ENCODE data around the gene KRT35. TPM values are rescaled to one million over a fixed set of nuclear protein-coding genes. Genes with fewer than 3 reads are reported as not detected.

KRT35 gene
- total and polyA plus RNA-seq, 2 of the 13 experiments (the other 11 are each of a cell fraction or from before 2014, with no cell fraction given): not detected

- Histone ChIP-seq H3K9me3 (ENCODE audit: low read length) (no peaks in the 10 kb centered on the region), H2AFZ (ENCODE audit: low read length) (no peak within 1 kb of the TSS), H4K20me1 (ENCODE audit: insufficient read depth, low read length) (no peaks in the 10 kb centered on the region), H3K27ac (ENCODE audit: extremely low read length, insufficient read depth, low read length) (no peak within 1 kb of the TSS), H3K79me2 (ENCODE audit: insufficient read depth, low read length) (no peaks in the 10 kb centered on the region), H3K27me3 (ENCODE audit: control insufficient read depth in 1 of 2, insufficient read depth in 2 of 2, low read length in 2 of 2) (no peaks in the 10 kb centered on the region; a peak in 2 of 5 replicates), H3K4me1 (ENCODE audit: insufficient read depth, low read length) (peaks cover 6% of the 10 kb centered on the region; the same call in 1 of the 2 replicates), H3K4me2 (ENCODE audit: low read depth, low read length) (no peak within 1 kb of the TSS), H3K36me3 (replicated peaks in 1 of 2; ENCODE audit: control insufficient read depth in 1 of 2, insufficient read depth in 2 of 2, low read length in 2 of 2) (no peaks in the 10 kb centered on the region), H3K9ac (ENCODE audit: insufficient read depth, low read depth, low read length) (no peak within 1 kb of the TSS), H3K4me3 (replicated peaks in 1 of 3; ENCODE audit: insufficient read depth in 1 of 3, low read depth in 2 of 3, low read length in 3 of 3) (no peak within 1 kb of the TSS)
- DNase-seq (ENCODE audit: low spot score) (no peak), FAIRE-seq (no peak), ATAC-seq (no peak)
- intact Hi-C loops (cut with micrococcal nuclease; ENCODE audit: unreplicated experiment): no loop called here
- TF ChIP-seq LBX2 (CRISPR knock-in tag; IDR thresholded peaks at IDR 0.05; ENCODE audit: borderline replicate concordance) (no peak), STAT6 (CRISPR knock-in tag; IDR thresholded peaks at IDR 0.05; ENCODE audit: borderline replicate concordance) (no peak), CBFB (CRISPR knock-in tag; IDR thresholded peaks at IDR 0.05) (no peak), SMYD3 (CRISPR knock-in tag; IDR thresholded peaks at IDR 0.05) (no peak), ASH2L (IDR thresholded peaks at IDR 0.05; ENCODE audit: insufficient read length, low read depth, low read length) (no peak), ZSCAN5A (CRISPR knock-in tag; IDR thresholded peaks at IDR 0.05; ENCODE audit: borderline replicate concordance) (no peak), SALL1 (CRISPR knock-in tag; IDR thresholded peaks at IDR 0.05) (no peak), CREBL2 (CRISPR knock-in tag; IDR thresholded peaks at IDR 0.05; ENCODE audit: borderline replicate concordance) (no peak), ZNF263 (CRISPR knock-in tag; IDR thresholded peaks at IDR 0.05) (no peak), NFE2L2 (IDR thresholded peaks at IDR 0.05; ENCODE audit: low read length) (no peak), ZNF124 (CRISPR knock-in tag; IDR thresholded peaks at IDR 0.05) (no peak)
- CTCF ChIA-PET (ENCODE audit: low intra/inter-chr PET ratio, low total read pairs): no interaction called here
- no TSS peak for BruUV-seq (replicated peaks)
- in situ Hi-C loops (cut with HindIII; ENCODE audit: extremely low pct_ligation_motif_present, low pct_unique_long_range_greater_than_20kb): no loop called here
- WGBS (ENCODE audit: low lambda C conversion rate): 75% methylated on average over 3 of the region's 10 CpGs
- POLR2A ChIA-PET: no interaction called here
Measured at GRCh38 chr17:41440531-41441033, 40.4 kb downstream of the KRT35 start, which contains the start of gene KRT38. KRT38 (minus strand) TSS chr17:41440983; CDS start chr17:41440921, 62 bp downstream.
